Hepatocyte (in vitro differentiated cells): ENCODE measurements around the gene KIRREL3. TPM values are rescaled to one million over a fixed set of nuclear protein-coding genes. Genes with fewer than 3 reads are reported as not detected.

Experiments used
- DNase-seq: peaks from one replicate; pipeline ENCODE4 v3.0.0-alpha.2; 2016; ENCODE audit warnings: low spot score
- H2AFZ ChIP-seq: fragments of 200-600 bp; sonication (generic); 2 replicates; pipeline ENCODE4 v1.6.0; 2016; ENCODE audit warnings: antibody characterized with exemption, mild to moderate bottlenecking
- H3K27ac ChIP-seq: fragments of 200-600 bp; sonication (generic); 2 replicates; pipeline ENCODE4 v1.5.1; 2016; ENCODE audit warnings: mild to moderate bottlenecking
- H3K27me3 ChIP-seq: fragments of 200-600 bp; sonication (generic); 2 replicates; pipeline ENCODE4 v1.6.1; 2016
- H3K36me3 ChIP-seq: fragments of 200-600 bp; sonication (generic); replicated peaks from 2 replicates; pipeline ENCODE4 v1.5.1; 2016; ENCODE audit warnings: low read depth; ENCODE audit not compliant: insufficient read depth
- H3K4me1 ChIP-seq: fragments of 200-600 bp; sonication (generic); 2 replicates; pipeline ENCODE4 v1.5.1; 2016; ENCODE audit warnings: mild to moderate bottlenecking, moderate library complexity; ENCODE audit not compliant: insufficient read depth
- H3K4me2 ChIP-seq: fragments of 200-600 bp; sonication (generic); 2 replicates; pipeline ENCODE4 v1.6.0; 2016
- H3K4me3 ChIP-seq: fragments of 200-600 bp; sonication (generic); 2 replicates; pipeline ENCODE4 v1.5.1; 2016; ENCODE audit warnings: mild to moderate bottlenecking
- H3K79me2 ChIP-seq: fragments of 200-600 bp; sonication (generic); 2 replicates; pipeline ENCODE4 v1.6.0; 2017; ENCODE audit warnings: mild to moderate bottlenecking
- H3K9me2 ChIP-seq: fragments of 200-600 bp; sonication (generic); replicated peaks from 2 replicates; pipeline ENCODE4 v1.6.0; 2017; ENCODE audit warnings: mild to moderate bottlenecking; ENCODE audit not compliant: insufficient read depth
- H3K9me3 ChIP-seq: fragments of 200-600 bp; sonication (generic); 2 replicates; pipeline ENCODE4 v1.5.1; 2016; ENCODE audit warnings: low read depth, mild to moderate bottlenecking
- H4K20me1 ChIP-seq: fragments of 200-600 bp; sonication (generic); 2 replicates; pipeline ENCODE4 v1.6.0; 2016; ENCODE audit warnings: mild to moderate bottlenecking; ENCODE audit not compliant: insufficient read depth, poor library complexity, severe bottlenecking
- CTCF ChIP-seq: fragments of 200-600 bp; sonication (generic); IDR thresholded peaks from 2 replicates; pipeline ENCODE4 v1.5.1; 2016; ENCODE audit warnings: antibody characterized with exemption, mild to moderate bottlenecking; ENCODE audit not compliant: poor library complexity
- EZH2 ChIP-seq: fragments of 200-600 bp; sonication (generic); IDR thresholded peaks from 2 replicates; pipeline ENCODE4 v1.6.1; 2016; ENCODE audit warnings: antibody characterized with exemption, mild to moderate bottlenecking, borderline replicate concordance
- EZH2phosphoT487 ChIP-seq: fragments of 200-600 bp; sonication (generic); IDR thresholded peaks from one replicate; pipeline ENCODE4 v1.6.1; 2018; ENCODE audit warnings: antibody characterized with exemption, mild to moderate bottlenecking, low read depth, moderate library complexity; ENCODE audit not compliant: unreplicated experiment, severe bottlenecking
- WGBS: methylation state at CpG from one replicate; pipeline ENCODE4 v1.1.6; 2016; ENCODE audit warnings: low lambda C conversion rate; ENCODE audit errors: missing lambda C conversion rate; 5-methylcytosine and 5-hydroxymethylcytosine counted together
- polyA plus RNA-seq: library from polyadenylated mRNA; unstranded; fragments of >200 nt; fragmentation: Nextera tagmentation; extraction: Ambion mirVana; gene quantifications from 2 replicates; pipeline ENCODE4 v1.2.1, GENCODE V29; 2016
- total RNA-seq: library from RNA; depleted of rRNA; stranded (reverse); fragments of >200 nt; gene quantifications from 2 replicates; pipeline ENCODE4 v1.2.3, GENCODE V29; 2014

The KIRREL3 gene
- total and polyA plus RNA-seq, 2 experiments from 2014 or later: 0.33 to 0.86 TPM

GRCh38 chr11:127003260-127003981 is 2.9 kb upstream of the KIRREL3 start:
- Histone ChIP-seq H4K20me1 (no peaks in the 10 kb centered on the region), H3K4me1 (peaks cover 7% of the 10 kb centered on the region), H2AFZ (peak overlapping the region; percentile 31), H3K9me2 (no peaks in the 10 kb centered on the region), H3K27ac (no peak overlapping the region), H3K4me3 (peak overlapping the region; percentile 29), H3K4me2 (peak overlapping the region; percentile 77), H3K9me3 (no peaks in the 10 kb centered on the region), H3K27me3 (peaks cover 89% of the 10 kb centered on the region), H3K36me3 (no peaks in the 10 kb centered on the region), H3K79me2 (no peaks in the 10 kb centered on the region)
- peak; percentile 67 for DNase-seq
- TF ChIP-seq EZH2phosphoT487 (no peak), EZH2 (peak; percentile 63), CTCF (peak; percentile 53)
- 3% methylated on average over 42 of the region's 62 CpGs for WGBS

DNA sequence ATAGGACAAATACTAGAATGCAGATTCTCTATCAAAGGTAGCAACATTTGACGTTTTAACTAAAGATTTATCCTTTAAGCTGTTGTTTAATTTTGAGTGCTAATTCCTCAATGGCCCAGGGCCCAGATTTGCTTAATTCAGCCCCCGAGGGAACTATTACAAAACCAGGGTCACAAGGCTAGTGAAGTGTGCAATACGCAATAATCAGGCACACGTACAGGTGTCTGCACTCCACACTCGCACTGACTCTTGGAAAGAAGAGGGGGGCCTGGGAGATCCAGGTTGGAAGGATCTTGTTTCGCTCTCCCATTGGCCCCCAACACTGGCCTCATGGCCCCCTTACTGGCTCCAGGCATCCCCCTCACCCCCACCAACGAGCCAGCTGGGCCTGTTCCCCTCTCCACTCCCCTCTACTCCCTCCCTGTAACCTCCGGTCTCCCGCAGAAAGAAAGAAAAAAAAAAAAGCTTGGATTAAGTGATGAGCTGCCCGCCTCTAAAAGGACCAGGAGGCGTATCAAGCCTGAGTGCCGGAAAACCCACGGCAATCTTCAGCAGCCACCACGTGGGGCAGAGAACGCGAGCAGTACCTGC is 2.2 kb upstream of the KIRREL3 start:
- Histone ChIP-seq H3K4me3 (peak overlapping the region; percentile 29), H2AFZ (peak overlapping the region; percentile 31), H3K27me3 (peaks cover 89% of the 10 kb centered on the region), H3K9me2 (no peaks in the 10 kb centered on the region), H3K27ac (no peak overlapping the region), H3K36me3 (no peaks in the 10 kb centered on the region), H4K20me1 (no peaks in the 10 kb centered on the region), H3K4me1 (peaks cover 7% of the 10 kb centered on the region), H3K9me3 (no peaks in the 10 kb centered on the region), H3K4me2 (peak overlapping the region; percentile 77), H3K79me2 (no peaks in the 10 kb centered on the region)
- no peak for DNase-seq
- TF ChIP-seq CTCF (no peak), EZH2phosphoT487 (no peak), EZH2 (no peak)
- 13% methylated on average over 13 of the region's 16 CpGs for WGBS

GRCh38 chr11:127000981-127001380 is 411 bp upstream of the KIRREL3 start:
- TF ChIP-seq CTCF (no peak), EZH2phosphoT487 (no peak), EZH2 (no peak)
- H3K27ac ChIP-seq: no peak overlapping the region
- no peak overlapping the region for H2AFZ ChIP-seq
- no peak overlapping the region for H3K4me3 ChIP-seq
- no peaks in the 10 kb centered on the region for H3K36me3 ChIP-seq
- no peaks in the 10 kb centered on the region for H3K9me3 ChIP-seq
- no peaks in the 10 kb centered on the region for H3K79me2 ChIP-seq
- WGBS: 7% methylated on average over 6 of the region's 6 CpGs
- peaks cover 97% of the 10 kb centered on the region for H3K27me3 ChIP-seq
- H4K20me1 ChIP-seq: no peaks in the 10 kb centered on the region
- H3K4me2 ChIP-seq: peak overlapping the region; percentile 96
- H3K9me2 ChIP-seq: no peaks in the 10 kb centered on the region
- DNase-seq: no peak
- H3K4me1 ChIP-seq: peaks cover 7% of the 10 kb centered on the region
